GM19240 (cell line): Measurements from ENCODE around the gene ZNF558.

ENCODE experiments used
- DNase-seq: peaks from one replicate; pipeline ENCODE4 v3.0.0; 2011; ENCODE audit warnings: low spot score; ENCODE audit not compliant: insufficient read length

ZNF558 gene

DNA sequence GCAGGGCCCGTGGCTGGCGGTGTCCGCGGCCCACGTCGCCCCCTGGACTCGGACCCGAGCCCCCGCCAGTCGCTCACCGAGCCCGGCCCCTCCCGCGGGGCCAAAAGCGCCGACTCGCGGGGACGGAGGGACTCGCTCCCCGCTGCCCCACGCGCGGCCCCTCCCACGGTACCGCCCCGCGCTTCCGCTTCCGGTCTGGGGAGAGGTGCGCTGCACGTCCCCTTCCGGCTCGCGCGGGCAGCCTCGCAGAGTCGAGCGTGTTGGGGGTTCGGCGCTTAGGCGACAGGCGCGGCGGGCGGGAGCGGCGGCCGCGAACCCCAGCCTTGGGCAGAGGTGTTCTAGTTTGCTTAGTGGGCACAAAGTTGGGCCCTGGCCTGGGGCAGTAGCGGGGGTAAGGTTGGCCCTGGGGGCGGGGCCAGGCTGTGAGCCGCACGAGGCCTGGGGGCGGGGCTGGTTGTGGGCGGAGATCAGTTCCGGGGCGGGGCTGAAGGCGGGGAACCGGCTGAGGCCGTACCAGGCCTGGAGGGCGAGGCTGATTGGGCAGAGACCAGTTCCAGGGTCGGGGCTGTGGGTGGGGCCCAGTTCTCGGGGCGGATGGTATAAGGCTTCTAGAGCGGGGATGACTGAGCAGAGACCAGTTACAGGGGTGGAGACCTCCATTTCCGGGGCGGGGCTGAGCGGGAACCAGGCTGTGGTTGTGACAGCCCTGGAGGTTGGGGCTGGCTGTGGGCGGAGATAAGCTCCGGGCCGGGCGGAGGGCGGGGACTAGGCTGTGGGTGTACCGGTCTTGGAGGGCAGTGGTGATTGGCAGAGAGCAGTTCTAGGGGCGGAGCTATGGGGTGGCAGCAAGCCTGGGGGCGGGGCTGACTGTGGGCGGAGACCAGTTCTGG, at the start of gene ZNF558, which contains the start of gene MBD3L1:
Gene ZNF558, minus strand, starts transcription at position 173 of the 890 bp plus-strand sequence. CDS start 9,645 bp downstream, outside the sequence.
Gene MBD3L1, plus strand, starts transcription at position 246 of the 890 bp plus-strand sequence. CDS start 10,302 bp downstream, outside the sequence.
- peak; percentile 81 for DNase-seq

DNA sequence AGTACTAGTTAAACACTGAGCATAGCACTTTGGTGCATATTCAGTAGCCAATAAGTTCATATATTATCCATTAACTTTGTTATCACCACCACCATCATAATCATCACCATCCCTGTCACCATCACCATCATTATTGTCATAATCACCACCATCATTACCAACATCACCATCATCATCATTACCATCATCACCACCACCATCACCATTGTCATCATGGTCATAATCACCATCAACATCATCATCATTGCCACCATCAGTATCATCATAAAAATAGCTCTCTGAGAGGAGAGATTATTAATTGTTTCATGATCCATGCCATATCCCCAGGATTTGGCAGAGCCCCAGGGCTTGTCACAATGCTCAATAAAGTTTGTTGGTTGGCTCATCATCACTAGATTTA, 49.4 kb upstream of the ZNF558 start:
- no peak for DNase-seq

DNA sequence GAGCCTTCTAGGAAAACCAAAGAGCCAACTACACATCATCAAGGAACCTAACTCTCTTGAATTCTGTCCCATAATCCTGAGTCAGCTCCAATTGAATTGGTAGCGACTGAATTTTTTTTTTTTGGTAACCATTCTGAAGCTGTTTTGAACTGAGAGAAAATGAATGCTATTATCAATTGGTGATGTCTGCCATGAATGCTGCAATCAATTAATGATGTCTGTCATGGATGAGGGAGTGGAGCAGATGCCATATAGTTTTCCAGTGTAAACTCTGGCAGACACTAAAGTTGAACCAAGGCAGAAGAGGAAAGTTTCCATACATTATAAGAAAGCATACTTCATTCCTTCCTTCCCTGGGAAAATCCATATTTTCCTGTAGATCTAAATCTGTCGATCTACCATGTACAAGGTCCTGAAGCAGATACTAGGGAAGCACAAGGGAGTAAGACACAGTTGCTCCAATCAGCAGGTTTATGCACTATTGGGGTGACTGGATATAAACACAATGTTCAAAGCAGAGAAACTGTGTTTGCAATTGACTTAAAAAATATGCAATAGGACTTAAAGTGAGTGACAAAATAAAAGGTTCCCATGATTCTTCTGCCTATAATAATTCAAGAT, 48.9 kb upstream of the ZNF558 start:
- DNase-seq: no peak

- DNase-seq: no peak
These were observed 46.0 kb upstream of the ZNF558 start for GRCh38 chr19:8877854-8878705.

DNA sequence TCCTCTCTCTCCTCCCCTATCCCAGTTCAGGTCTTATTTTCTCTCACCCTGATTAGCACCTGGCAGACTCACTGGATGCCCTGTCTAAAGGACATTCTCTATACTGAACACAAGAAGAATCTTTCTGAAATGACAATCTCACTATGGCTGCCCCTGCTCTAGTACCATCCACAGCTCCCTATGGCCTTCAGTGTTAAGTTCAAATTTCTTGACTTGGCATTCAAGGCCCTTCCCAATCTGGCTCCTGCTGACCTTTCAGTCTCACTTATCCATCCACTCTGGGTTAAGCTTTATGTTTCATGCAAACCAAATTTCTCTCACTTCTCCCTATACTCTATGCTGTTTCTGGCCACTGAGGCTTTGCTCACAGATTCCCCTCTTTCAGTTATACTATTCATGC, 34.2 kb upstream of the ZNF558 start:
- no peak for DNase-seq

DNA sequence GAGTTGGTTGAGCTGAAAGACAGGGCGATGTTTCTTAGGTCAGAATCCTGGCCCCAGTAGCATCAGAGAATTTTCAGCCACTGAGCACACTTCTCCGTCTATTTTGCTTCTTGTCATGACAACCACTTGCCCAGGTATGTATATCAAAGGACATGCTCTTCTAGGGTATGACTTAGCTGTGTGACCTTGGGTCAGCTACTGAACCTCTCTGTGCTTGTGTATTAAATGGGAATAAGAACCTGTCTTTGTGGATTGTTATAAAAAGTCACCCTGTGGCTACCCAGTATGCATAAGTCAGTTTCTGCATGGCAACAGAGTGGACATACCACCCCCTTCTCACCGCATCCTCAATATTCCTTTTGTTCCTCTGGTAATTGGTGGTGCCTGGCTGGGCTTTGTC, 26.2 kb upstream of the ZNF558 start:
- no peak for DNase-seq

DNA sequence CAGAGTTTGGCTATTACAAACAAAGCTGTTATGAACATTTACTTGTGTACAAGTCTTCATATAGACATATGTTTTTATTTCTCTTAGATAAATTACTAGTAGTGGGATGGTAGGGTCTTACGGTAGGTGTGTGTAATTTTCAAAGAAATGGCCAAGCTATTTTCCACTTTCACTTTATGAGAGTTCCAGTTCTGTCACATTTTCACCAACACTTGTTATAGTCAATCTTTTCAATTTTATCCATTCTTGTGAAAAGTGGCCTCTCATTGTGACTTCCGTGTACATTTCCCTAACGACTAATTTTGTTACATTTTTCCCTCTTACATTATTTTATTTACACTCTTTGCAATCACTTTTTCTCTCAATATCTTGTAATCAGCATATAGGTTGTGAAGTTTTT, 18.4 kb upstream of the ZNF558 start:
- DNase-seq: no peak

DNA sequence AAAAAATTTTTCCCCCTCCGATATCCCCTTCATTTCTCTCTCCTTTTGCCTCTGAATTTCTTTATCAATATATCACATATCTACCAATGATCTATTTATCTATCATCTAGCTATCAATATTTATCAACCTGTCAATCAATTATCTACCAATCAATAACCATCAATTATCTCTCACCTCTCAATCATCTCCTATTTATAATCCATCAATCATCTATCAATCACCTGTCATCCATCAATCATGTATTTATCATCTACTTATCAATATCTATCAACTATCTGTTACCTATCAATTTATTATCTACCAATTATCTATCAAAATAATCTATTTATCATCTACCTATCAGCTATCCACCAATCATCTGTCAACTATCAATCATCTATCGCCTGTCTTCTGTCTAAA, 17.1 kb upstream of the ZNF558 start:
- no peak for DNase-seq

DNA sequence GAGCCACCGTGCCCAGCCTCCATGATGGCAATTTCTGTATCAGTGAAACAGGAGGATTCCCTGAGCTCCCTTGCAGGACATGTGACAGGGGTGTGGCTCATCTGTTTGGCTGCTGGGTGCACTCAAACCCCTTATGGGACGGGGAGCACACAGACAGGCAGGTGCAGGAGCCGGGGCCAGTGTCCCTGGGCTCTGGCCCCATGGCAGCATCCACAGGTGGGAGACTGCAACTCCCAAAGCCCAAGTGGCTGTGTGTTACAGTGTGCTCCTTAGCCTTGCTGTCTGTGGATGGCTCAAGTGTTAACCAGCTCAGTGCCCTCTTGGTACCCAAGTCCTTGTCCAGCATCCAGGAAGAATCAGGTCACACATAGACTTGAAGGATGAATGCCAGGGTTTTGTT, 14.7 kb upstream of the ZNF558 start:
- no peak for DNase-seq

DNA sequence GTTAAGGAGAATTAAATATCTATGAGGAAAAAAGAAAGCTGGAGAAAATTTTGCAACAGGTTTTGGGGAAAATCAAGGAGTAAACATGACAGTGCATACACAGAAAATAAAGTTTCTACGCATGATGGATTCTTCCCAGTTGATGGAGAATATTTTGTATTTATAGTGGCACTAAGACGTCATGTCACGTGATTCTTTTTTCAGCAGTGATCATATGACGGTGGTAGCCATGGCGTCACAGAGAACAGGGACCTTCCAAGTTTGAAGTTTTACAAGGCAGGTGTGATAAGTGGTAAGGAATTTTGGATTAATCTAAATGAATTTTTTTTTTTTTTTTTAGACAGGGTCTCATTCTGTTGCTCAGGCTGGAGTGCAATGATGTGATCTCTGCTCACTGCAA, 8.6 kb upstream of the ZNF558 start:
- no peak for DNase-seq

- no peak for DNase-seq
These were observed 3.8 kb upstream of the ZNF558 start for GRCh38 chr19:8835877-8836276.

DNA sequence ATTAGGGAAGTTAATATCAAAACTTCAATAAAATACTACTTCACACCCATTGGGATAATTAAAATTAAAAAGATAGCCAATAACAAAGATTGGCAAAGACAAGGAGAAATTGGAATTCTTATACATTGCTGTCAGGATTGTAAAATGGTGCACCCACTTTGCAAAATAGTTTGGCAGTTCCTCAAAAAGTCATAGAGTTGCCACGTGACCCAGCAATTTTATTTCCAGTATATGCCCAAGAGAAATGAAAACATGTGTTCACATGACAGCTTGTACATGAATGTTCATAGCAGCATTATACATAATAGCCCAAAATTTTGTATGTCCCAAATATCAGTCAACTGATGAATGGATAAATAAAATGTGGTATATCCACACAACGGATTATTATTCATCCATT, 3.3 kb upstream of the ZNF558 start:
- no peak for DNase-seq

DNA sequence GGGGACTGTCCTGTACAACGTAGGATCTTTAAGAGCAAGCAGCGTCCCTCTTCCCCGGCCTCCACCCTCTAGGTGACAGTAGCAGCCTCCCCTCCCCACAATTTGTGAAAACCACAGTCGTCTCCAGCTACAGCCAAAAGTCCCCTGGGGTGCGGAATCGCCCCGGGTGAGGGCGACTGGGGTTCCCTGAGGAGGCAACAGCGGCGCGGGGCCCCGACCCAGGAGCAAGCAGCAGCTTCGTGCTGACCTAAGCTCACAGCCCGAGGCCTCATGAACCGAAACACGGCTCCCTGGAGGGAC, 322 bp downstream of the ZNF558 start:
- DNase-seq: no peak

DNA sequence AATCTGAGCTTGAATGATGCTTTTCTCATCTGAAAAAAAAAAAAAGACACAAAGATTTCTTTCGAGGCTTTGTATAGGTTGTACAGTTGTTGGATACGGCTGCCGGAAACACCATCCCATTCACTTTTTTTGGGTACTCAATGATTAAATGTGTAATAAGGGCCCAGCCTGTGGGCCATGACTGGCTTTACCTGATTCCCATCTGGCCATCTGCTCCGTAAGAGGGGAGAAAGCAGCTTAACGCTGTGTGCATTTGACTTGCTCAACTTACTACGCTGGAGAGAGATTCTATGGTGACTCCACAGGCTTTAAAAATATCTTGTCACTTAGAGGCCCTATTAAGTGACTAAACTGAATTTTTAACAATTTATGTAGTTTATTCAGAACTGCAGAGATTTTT, 731 bp downstream of the ZNF558 start:
- DNase-seq: no peak

- no peak for DNase-seq
These were observed 4.8 kb downstream of the ZNF558 start for GRCh38 chr19:8827277-8827676.

GRCh38 chr19:8826371-8826770, 5.7 kb downstream of the ZNF558 start:
- DNase-seq: no peak

DNA sequence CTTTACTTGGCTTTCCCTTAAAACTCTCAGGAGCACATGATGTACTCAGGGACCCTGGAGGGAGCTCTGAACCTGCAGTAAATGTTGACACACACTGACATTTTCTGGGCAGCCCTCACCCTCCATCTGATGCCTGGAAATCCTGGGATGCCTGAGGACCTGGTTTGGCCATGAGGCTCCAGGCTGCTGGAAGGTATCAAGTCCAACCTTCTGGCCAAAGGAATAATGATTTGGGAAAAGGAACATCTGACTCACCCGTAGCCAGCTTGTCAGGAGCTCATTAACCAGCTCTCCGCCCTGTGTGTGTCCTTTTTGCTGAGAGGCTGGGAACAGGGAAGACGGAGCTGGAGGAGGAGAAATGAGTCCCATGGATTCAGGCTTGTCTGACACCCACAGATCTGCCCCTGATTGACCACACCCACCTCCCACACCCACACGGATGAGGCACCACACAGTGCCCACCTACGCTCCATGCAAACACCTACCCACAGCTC, 10.3 kb downstream of the ZNF558 start:
- no peak for DNase-seq

DNA sequence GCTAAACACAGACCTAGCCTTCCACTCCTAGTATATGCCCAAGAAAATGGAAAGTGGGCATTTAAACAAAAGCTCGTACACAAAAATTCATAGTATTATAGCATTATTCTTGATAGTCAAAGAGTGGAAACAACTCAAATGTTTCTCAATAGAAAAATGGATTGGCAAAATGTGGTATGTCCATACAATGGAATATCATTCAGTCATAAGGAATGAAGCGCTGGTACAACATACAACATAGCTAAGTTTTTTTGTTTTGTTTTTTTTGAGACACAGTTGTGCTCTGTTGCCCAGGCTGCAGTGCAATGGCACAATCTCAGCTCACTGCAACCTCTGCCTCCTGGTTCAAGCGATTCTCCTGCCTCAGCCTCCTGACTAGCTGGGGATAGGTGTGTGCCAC, 11.9 kb downstream of the ZNF558 start:
- no peak for DNase-seq

DNA sequence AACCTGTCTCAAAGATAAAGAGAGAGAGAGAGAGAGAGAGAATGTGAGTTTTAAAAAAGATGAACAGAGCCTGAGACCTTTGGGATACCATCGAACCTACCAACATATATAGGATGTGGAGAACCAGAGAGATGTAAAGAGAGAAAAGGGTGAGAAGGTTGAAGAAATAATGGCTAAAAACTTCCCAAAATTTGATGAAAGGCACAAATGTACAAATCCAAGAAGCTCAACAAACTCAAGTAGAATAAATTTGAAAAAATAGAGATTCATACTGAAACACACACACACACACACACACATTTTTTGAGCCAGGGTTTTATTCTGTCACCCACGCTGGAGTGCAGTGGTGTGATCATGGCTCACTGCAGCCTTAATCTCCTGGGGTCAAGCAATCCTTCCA, 16.3 kb downstream of the ZNF558 start:
- DNase-seq: no peak

DNA sequence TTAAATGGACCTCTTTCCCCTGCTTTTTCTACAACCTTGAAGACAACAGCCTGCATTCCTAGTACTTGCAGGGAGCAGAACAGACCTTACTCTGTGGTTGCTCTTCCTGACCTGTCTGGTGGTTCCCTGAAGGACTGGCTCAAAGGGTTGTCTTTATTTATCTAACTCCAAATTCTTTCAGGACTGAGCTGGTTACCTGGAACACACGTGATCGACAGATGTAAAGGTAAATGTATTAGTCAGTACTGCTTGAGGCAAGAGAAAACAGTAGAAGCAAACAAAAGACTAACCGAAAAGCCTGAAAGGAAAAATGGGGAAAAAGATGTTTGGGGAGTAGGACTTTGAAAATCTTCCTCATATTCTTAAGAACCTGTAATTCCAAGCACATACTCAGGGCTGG, 17.9 kb downstream of the ZNF558 start:
- DNase-seq: no peak

GRCh38 chr19:8811315-8812172, 20.6 kb downstream of the ZNF558 start:
- DNase-seq: no peak
